OCI-LY7 (cell line): ENCODE data around the gene POU2AF3. TPM values are rescaled to one million over a fixed set of nuclear protein-coding genes. Genes with fewer than 3 reads are reported as not detected.

Source experiments
- BruUV-seq: library from RNA; stranded (reverse); fragments of 400-500 nt; replicated peaks from 2 replicates; lab custom pipeline; 2021; lab: Mats Ljungman, UMichigan
- CTCF ChIA-PET: fragments of 300-600 bp; sonication (Branson Sonifier 250); formaldehyde crosslinking; loops from one replicate; lab custom pipeline; 2022; ENCODE audit warnings: antibody characterized with exemption; ENCODE audit not compliant: unreplicated experiment; lab: Charles Lee
- POLR2A ChIA-PET: fragments of 300-600 bp; sonication (Branson Sonifier 250); formaldehyde crosslinking; loops from one replicate; lab custom pipeline; 2022; ENCODE audit warnings: antibody characterized with exemption; lab: Charles Lee
- DNase-seq: peaks from one replicate; pipeline ENCODE4 v3.0.0-alpha.2; 2015; ENCODE audit warnings: low spot score
- H2AFZ ChIP-seq: fragments of 200-600 bp; sonication (generic), shearing (Covaris generic); 2 replicates; pipeline ENCODE4 v1.6.1; 2014; ENCODE audit warnings: mild to moderate bottlenecking, antibody characterized with exemption, low read length, moderate library complexity
- H3K27ac ChIP-seq: fragments of 200-600 bp; sonication (generic); 2 replicates; pipeline ENCODE4 v1.5.1; 2014; ENCODE audit warnings: mixed run types, low read depth, mild to moderate bottlenecking, moderate library complexity, low read length, inconsistent platforms; ENCODE audit not compliant: poor library complexity, severe bottlenecking
- H3K36me3 ChIP-seq: fragments of 200-600 bp; sonication (generic); 2 replicates; pipeline ENCODE4 v1.6.1; 2014; ENCODE audit warnings: mild to moderate bottlenecking, antibody characterized with exemption, low read length, moderate library complexity, mixed read lengths; ENCODE audit not compliant: insufficient read depth
- H3K4me1 ChIP-seq: fragments of 200-600 bp; sonication (generic); 2 replicates; pipeline ENCODE4 v1.5.1; 2014; ENCODE audit warnings: mild to moderate bottlenecking, low read length; ENCODE audit not compliant: insufficient read depth, poor library complexity, severe bottlenecking
- H3K4me2 ChIP-seq: fragments of 200-600 bp; sonication (generic); 2 replicates; pipeline ENCODE4 v1.6.1; 2014; ENCODE audit warnings: mild to moderate bottlenecking, low read length
- H3K4me3 ChIP-seq: fragments of 200-600 bp; sonication (generic); 2 replicates; pipeline ENCODE4 v1.5.1; 2014; ENCODE audit warnings: mild to moderate bottlenecking, low read depth, low read length; ENCODE audit not compliant: poor library complexity, severe bottlenecking
- H3K79me2 ChIP-seq: fragments of 200-600 bp; sonication (generic); 2 replicates; pipeline ENCODE4 v1.6.1; 2016; ENCODE audit warnings: low read depth, mild to moderate bottlenecking, low read length, moderate library complexity, mixed read lengths; ENCODE audit not compliant: insufficient read depth
- H3K9me2 ChIP-seq: fragments of 200-600 bp; sonication (generic); 2 replicates; pipeline ENCODE4 v1.6.1; 2016; ENCODE audit warnings: mild to moderate bottlenecking, low read length, mixed read lengths; ENCODE audit not compliant: insufficient read depth
- H3K9me3 ChIP-seq: fragments of 200-600 bp; sonication (generic); 2 replicates; pipeline ENCODE4 v1.6.1; 2014; ENCODE audit warnings: mild to moderate bottlenecking, mixed run types, low read length, mixed read lengths
- H4K20me1 ChIP-seq: fragments of 200-600 bp; sonication (generic); 2 replicates; pipeline ENCODE4 v1.6.1; 2014; ENCODE audit warnings: mild to moderate bottlenecking, antibody characterized with exemption, low read length, moderate library complexity, mixed read lengths; ENCODE audit not compliant: insufficient read depth
- CTCF ChIP-seq: fragments of 200-600 bp; sonication (generic); conservative IDR thresholded peaks from 2 replicates; pipeline ENCODE4 v1.5.1; 2014; ENCODE audit warnings: mild to moderate bottlenecking, antibody characterized with exemption, low read length, moderate library complexity, mixed read lengths
- EZH2phosphoT487 ChIP-seq: fragments of 200-600 bp; sonication (generic); IDR thresholded peaks from 2 replicates; pipeline ENCODE4 v1.6.1; 2018; ENCODE audit warnings: low read depth, borderline replicate concordance, mild to moderate bottlenecking, mixed run types, antibody characterized with exemption, low read length, moderate library complexity, mixed read lengths
- intact Hi-C: fragments of 100-400 bp; cut with micrococcal nuclease; formaldehyde crosslinking; loops from one replicate; pipeline ENCODE4 v1.10.0; 2022; ENCODE audit not compliant: unreplicated experiment
- total RNA-seq, 2 experiments: library from RNA; depleted of rRNA in 1 of 2; stranded (reverse); fragments of >200 nt in 1 of 2; shearing (Covaris generic) in 1 of 2; gene quantifications; 2 replicates each; pipeline ENCODE4 v1.2.3, GENCODE V29; 2014 to 2022

The POU2AF3 gene
- total RNA-seq, 2 experiments from 2014 or later, result not detected

GRCh38 chr11:111309215-111309915, 11.0 kb downstream of the POU2AF3 start:
- POLR2A ChIA-PET, result interaction anchor here (0.6 to 1.1 kb wide), 3 partner anchors 30 to 184 kb away, joined by 3 read pairs; no protein-coding TSS in a partner anchor
- intact Hi-C loops, result no loop called here

GRCh38 chr11:111310088-111310487, 11.7 kb downstream of the POU2AF3 start:
- no peak for TF ChIP-seq EZH2phosphoT487
- no peak for TF ChIP-seq CTCF
- no peaks in the 10 kb centered on the region for H3K9me2 ChIP-seq
- no peaks in the 10 kb centered on the region for H4K20me1 ChIP-seq
- no peak overlapping the region for H3K4me2 ChIP-seq
- CTCF ChIA-PET, result no interaction called here
- H3K4me3 ChIP-seq, result no peak overlapping the region
- POLR2A ChIA-PET, result interaction anchor here (1.1 kb wide), 1 partner anchor 145 kb away, joined by 3 read pairs; no protein-coding TSS in a partner anchor
- no peaks in the 10 kb centered on the region for H3K4me1 ChIP-seq
- DNase-seq, result no peak
- intact Hi-C loops, result no loop called here
- no peaks in the 10 kb centered on the region for H3K9me3 ChIP-seq
- H3K27ac ChIP-seq, result no peak overlapping the region
- no peaks in the 10 kb centered on the region for H3K79me2 ChIP-seq
- H3K36me3 ChIP-seq, result no peaks in the 10 kb centered on the region
- no peak overlapping the region for H2AFZ ChIP-seq
- BruUV-seq, result no TSS peak

More at GRCh38 chr11:111309215-111309915, 11.0 kb downstream of the POU2AF3 start:
- H3K27ac ChIP-seq, result no peak overlapping the region
- no peak overlapping the region for H3K4me3 ChIP-seq
- no peak for DNase-seq
- H3K79me2 ChIP-seq, result no peaks in the 10 kb centered on the region
- no peaks in the 10 kb centered on the region for H3K36me3 ChIP-seq
- H3K9me3 ChIP-seq, result no peaks in the 10 kb centered on the region
- no peak overlapping the region for H3K4me2 ChIP-seq
- H2AFZ ChIP-seq, result no peak overlapping the region
- H3K4me1 ChIP-seq, result no peaks in the 10 kb centered on the region
- no TSS peak for BruUV-seq
- no peaks in the 10 kb centered on the region for H3K9me2 ChIP-seq
- CTCF ChIA-PET, result interaction anchor here (0.6 kb wide), 1 partner anchor 973 kb away, joined by 3 read pairs; no protein-coding TSS in a partner anchor
- TF ChIP-seq EZH2phosphoT487, result no peak
- TF ChIP-seq CTCF, result no peak
- no peaks in the 10 kb centered on the region for H4K20me1 ChIP-seq

GRCh38 chr11:111310723-111311122, 12.4 kb downstream of the POU2AF3 start:
- no peaks in the 10 kb centered on the region for H3K4me1 ChIP-seq
- POLR2A ChIA-PET, result interaction anchor here (1.1 to 1.4 kb wide), 2 partner anchors 39 to 145 kb away, joined by 3 to 4 read pairs; no protein-coding TSS in a partner anchor
- H2AFZ ChIP-seq, result no peak overlapping the region
- TF ChIP-seq CTCF (no peak), EZH2phosphoT487 (no peak)
- CTCF ChIA-PET, result no interaction called here
- H3K9me2 ChIP-seq, result no peaks in the 10 kb centered on the region
- no peak for DNase-seq
- H3K79me2 ChIP-seq, result no peaks in the 10 kb centered on the region
- no peaks in the 10 kb centered on the region for H3K9me3 ChIP-seq
- H3K4me2 ChIP-seq, result no peak overlapping the region
- BruUV-seq, result no TSS peak
- H4K20me1 ChIP-seq, result no peaks in the 10 kb centered on the region
- intact Hi-C loops, result no loop called here
- no peak overlapping the region for H3K27ac ChIP-seq
- no peaks in the 10 kb centered on the region for H3K36me3 ChIP-seq
- no peak overlapping the region for H3K4me3 ChIP-seq
